NCI-H2171 (cell line): ENCODE results near the gene YPEL1.
"Not testable (repeated sequence)": the region's sequence is repeated elsewhere in the genome, so short reads cannot be mapped to it uniquely, and the experiment has no call there.

Source experiments
- DNase-seq: peaks from one replicate; lab custom pipeline; 2025; lab: John Stamatoyannopoulos, UW

YPEL1 gene

GRCh38 chr22:21699643-21700042 lies 36.0 kb downstream of the YPEL1 start:
- DNase-seq: no peak

GRCh38 chr22:21698430-21699329 lies 36.9 kb downstream of the YPEL1 start:
- DNase-seq: no peak

- DNase-seq: no peak
Measured at GRCh38 chr22:21697880-21698279, 37.7 kb downstream of the YPEL1 start.

GRCh38 chr22:21697021-21697771 lies 38.4 kb downstream of the YPEL1 start:
- DNase-seq: no peak

GRCh38 chr22:21696115-21696514 lies 39.5 kb downstream of the YPEL1 start:
- no peak for DNase-seq

- DNase-seq: no peak
Measured at GRCh38 chr22:21695430-21696085, 40.0 kb downstream of the YPEL1 start.

GRCh38 chr22:21694795-21695429 lies 40.7 kb downstream of the YPEL1 start:
- DNase-seq: no peak

GRCh38 chr22:21694394-21694793 lies 41.2 kb downstream of the YPEL1 start:
- DNase-seq: no peak

GRCh38 chr22:21693999-21694341 lies 41.6 kb downstream of the YPEL1 start:
- no peak for DNase-seq

GRCh38 chr22:21693333-21693998 lies 42.1 kb downstream of the YPEL1 start:
- no peak for DNase-seq

- DNase-seq: not testable (repeated sequence)
Measured at GRCh38 chr22:21692856-21693255, 42.7 kb downstream of the YPEL1 start.

- no peak for DNase-seq
Measured at GRCh38 chr22:21691816-21692215, 43.8 kb downstream of the YPEL1 start.

GRCh38 chr22:21690401-21690801 lies 45.2 kb downstream of the YPEL1 start:
- DNase-seq: no peak

GRCh38 chr22:21688706-21689381 lies 46.8 kb downstream of the YPEL1 start:
- DNase-seq: no peak

GRCh38 chr22:21688341-21688705 lies 47.3 kb downstream of the YPEL1 start:
- no peak for DNase-seq

- DNase-seq: no peak
Measured at GRCh38 chr22:21687685-21688259, 47.8 kb downstream of the YPEL1 start.

GRCh38 chr22:21686634-21687393 lies 48.8 kb downstream of the YPEL1 start:
- no peak for DNase-seq

- no peak for DNase-seq
Measured at GRCh38 chr22:21686193-21686608, 49.4 kb downstream of the YPEL1 start.

- no peak for DNase-seq
Measured at GRCh38 chr22:21685164-21685513, 50.5 kb downstream of the YPEL1 start.

- no peak for DNase-seq
Measured at GRCh38 chr22:21684492-21685163, 51.0 kb downstream of the YPEL1 start.
